Measurements from ENCODE around the gene MYO1E.
A peak's percentile ranks its signal among the peaks of the same experiment; 100 is the strongest.
"Not testable (repeated sequence)": the region's sequence is repeated elsewhere in the genome, so short reads cannot be mapped to it uniquely, and the experiment has no call there.

Gene MYO1E

GRCh38 chr15:59387196-59387878, 14.7 kb upstream of the MYO1E start:
- DNase-seq, result not testable (repeated sequence)

- no peak for DNase-seq
Observed at GRCh38 chr15:59385171-59385570, 12.5 kb upstream of the MYO1E start.

- peak in 1 of 2 donors; percentile 35 for DNase-seq
Observed at GRCh38 chr15:59384507-59384906, 11.8 kb upstream of the MYO1E start.

- no peak for DNase-seq
Observed at GRCh38 chr15:59380902-59381610, 8.4 kb upstream of the MYO1E start.

GRCh38 chr15:59379531-59379930, 6.9 kb upstream of the MYO1E start:
- DNase-seq, result no peak

GRCh38 chr15:59378855-59379254, 6.2 kb upstream of the MYO1E start:
- DNase-seq, result no peak

GRCh38 chr15:59377924-59378323, 5.3 kb upstream of the MYO1E start:
- no peak for DNase-seq

GRCh38 chr15:59376733-59377132, 4.1 kb upstream of the MYO1E start:
- no peak for DNase-seq

GRCh38 chr15:59373215-59373614, 544 bp upstream of the MYO1E start:
- DNase-seq, result no peak

- no peak for DNase-seq
Observed at GRCh38 chr15:59371458-59372351, 966 bp downstream of the MYO1E start.

GRCh38 chr15:59369597-59369996, 3.1 kb downstream of the MYO1E start:
- DNase-seq, result no peak

- DNase-seq, result no peak
Observed at GRCh38 chr15:59367022-59367451, 5.6 kb downstream of the MYO1E start.

GRCh38 chr15:59366333-59367021, 6.2 kb downstream of the MYO1E start:
- no peak for DNase-seq

GRCh38 chr15:59364248-59364647, 8.4 kb downstream of the MYO1E start:
- DNase-seq, result no peak

- DNase-seq, result no peak
Observed at GRCh38 chr15:59362331-59362730, 10.3 kb downstream of the MYO1E start.

GRCh38 chr15:59360896-59361295, 11.8 kb downstream of the MYO1E start:
- DNase-seq, result no peak

- DNase-seq, result no peak
Observed at GRCh38 chr15:59360305-59360704, 12.4 kb downstream of the MYO1E start.

- DNase-seq, result no peak
Observed at GRCh38 chr15:59355730-59356129, 16.9 kb downstream of the MYO1E start.

- DNase-seq, result no peak
Observed at GRCh38 chr15:59354417-59355031, 18.1 kb downstream of the MYO1E start.

- DNase-seq, result no peak
Observed at GRCh38 chr15:59353994-59354416, 18.7 kb downstream of the MYO1E start.

- DNase-seq, result no peak
Observed at GRCh38 chr15:59352683-59353082, 20.0 kb downstream of the MYO1E start.

GRCh38 chr15:59352189-59352588, 20.5 kb downstream of the MYO1E start:
- no peak for DNase-seq

- no peak for DNase-seq
Observed at GRCh38 chr15:59350421-59350732, 22.3 kb downstream of the MYO1E start.

Data from CD4-positive, alpha-beta T cell treated with Interferon alpha-2 for 1 hour (primary cell).